ENCODE measurements around the gene GSK3A. TPM values are rescaled to one million over a fixed set of nuclear protein-coding genes. Genes with fewer than 3 reads are reported as not detected.

GSK3A gene
- total and polyA plus RNA-seq, 7 experiments from 2014 or later: 11.4 to 52.0 (median 30.6) TPM

- Mint-ChIP-seq H3K9me3 (peaks cover 0 to 5% (median 0%) of the 10 kb centered on the region in 11 donors), H3K36me3 (peaks cover 0 to 27% (median 14%) of the 10 kb centered on the region in 5 donors), H3K27me3 (peaks cover 0 to 3% (median 0%) of the 10 kb centered on the region in 5 donors), H3K27ac (peak overlapping the region; percentile 88 to 98 (median 95)), H3K4me3 (peak overlapping the region; percentile 95 to 99 (median 98)), H3K4me1 (peaks cover 40 to 56% (median 48%) of the 10 kb centered on the region in 7 donors)
- Histone ChIP-seq H3K4me3 (ENCODE audit: low read length) (peak overlapping the region; percentile 72), H3K27ac (ENCODE audit: low read depth, low read length) (peak overlapping the region; percentile 88), H3K36me3 (ENCODE audit: control insufficient read depth in 2 of 3, insufficient read depth in 3 of 3, low read length in 3 of 3) (peaks cover 0 to 30% (median 0%) of the 10 kb centered on the region in 3 experiments), H3K4me1 (ENCODE audit: control insufficient read depth in 2 of 2, insufficient read depth in 2 of 2, low read length in 2 of 2) (peaks cover 31 to 37% of the 10 kb centered on the region in 2 donors), H3K9me3 (ENCODE audit: control insufficient read depth in 2 of 3, low read length in 3 of 3) (no peaks in the 10 kb centered on the region), H3K27me3 (ENCODE audit: control insufficient read depth in 2 of 2, insufficient read depth in 2 of 2, low read length in 2 of 2) (no peaks in the 10 kb centered on the region)
- ATAC-seq: no peak
- DNase-seq: no peak
- POLR2A ChIA-PET: interaction anchor here (0.6 to 7.9 kb wide), 6 partner anchors 12 to 1650 kb away, joined by 3 to 84 read pairs (median 4); partner anchors contain the start of gene GSK3A
- CTCF ChIA-PET: interaction anchor here (0.6 to 3.5 kb wide), 4 partner anchors 13 to 76 kb away, joined by 3 to 24 read pairs (median 4); partner anchors contain the start of gene GSK3A
- intact Hi-C loops (cut with micrococcal nuclease): loop anchor here (1.0 kb wide), 7 partner anchors 21 to 145 kb away; partner anchors contain the start of genes GSK3A (in 2 of the 2) and MEGF8 (in 1 of the 2)
Measured at GRCh38 chr19:42220751-42221097, 21.7 kb downstream of the GSK3A start.

DNA sequence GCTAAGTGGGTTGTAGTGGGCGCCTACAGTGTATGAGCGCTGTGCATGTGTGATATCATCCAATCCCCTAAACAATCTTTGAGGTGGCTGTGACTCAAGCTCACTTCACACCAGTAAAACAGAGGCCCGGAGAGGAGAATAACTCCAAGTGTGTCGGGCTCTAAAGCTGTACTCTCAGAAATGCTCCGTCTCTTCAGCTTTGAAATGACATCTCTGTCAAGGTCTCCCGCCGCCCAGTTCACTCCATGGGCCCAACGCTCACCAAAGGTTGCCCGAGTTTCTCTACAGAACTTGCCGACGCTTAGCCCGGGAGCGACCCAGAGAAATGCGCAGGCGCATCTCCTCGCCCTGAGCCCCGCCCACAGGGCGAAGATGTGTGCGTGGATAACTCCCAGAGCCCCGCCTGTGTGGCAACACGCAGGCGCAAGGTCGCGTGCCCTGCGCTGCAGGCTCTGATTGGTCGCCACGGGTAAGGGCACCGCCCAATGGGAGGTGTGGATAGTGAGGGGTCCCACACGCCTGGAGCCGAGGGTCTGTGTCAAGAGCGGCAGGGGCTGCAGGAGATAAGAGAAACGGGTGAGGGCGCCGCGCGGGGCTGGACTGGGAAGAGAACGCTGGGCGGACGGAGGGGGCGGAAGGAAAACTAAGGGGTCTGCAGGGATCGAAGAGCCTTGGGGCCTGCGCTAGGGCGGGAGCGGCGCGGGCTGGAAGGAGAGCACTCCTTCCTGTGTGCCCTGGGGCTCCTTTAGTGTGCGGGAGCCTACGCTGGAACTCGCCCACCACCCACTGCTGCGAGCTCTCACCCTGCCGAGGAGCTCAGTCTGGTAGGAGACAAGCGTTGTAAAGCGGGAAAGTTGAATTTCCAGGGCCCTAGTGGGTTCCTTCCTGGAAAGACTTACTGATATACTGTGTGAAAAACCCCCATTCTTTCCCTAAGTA lies 22.3 kb downstream of the GSK3A start, which contains the start of gene ZNF526:
Gene ZNF526 (plus strand): TSS at position 501 of the 939 bp plus-strand sequence. CDS start 4,092 bp downstream, outside the sequence.
- H3K36me3 ChIP-seq (ENCODE audit: control insufficient read depth in 2 of 3, insufficient read depth in 3 of 3, low read length in 3 of 3): peaks cover 0 to 30% (median under 1%) of the 10 kb centered on the region in 3 experiments
- peak; percentile 88 for ATAC-seq
- ChIA-PET CTCF (interaction anchor here (0.7 to 3.5 kb wide), 6 partner anchors 14 to 187 kb away, joined by 3 to 24 read pairs (median 4); partner anchors contain the start of gene GSK3A), POLR2A (interaction anchor here (0.6 to 7.9 kb wide), 5 partner anchors 12 to 98 kb away, joined by 3 to 84 read pairs (median 4); partner anchors contain the start of gene GSK3A)
- peak within 1 kb of the TSS; percentile 72 for H3K4me3 ChIP-seq (ENCODE audit: low read length)
- H3K4me1 ChIP-seq (ENCODE audit: control insufficient read depth in 2 of 2, insufficient read depth in 2 of 2, low read length in 2 of 2): peaks cover 37 to 43% of the 10 kb centered on the region in 2 donors
- H3K27ac ChIP-seq (ENCODE audit: low read depth, low read length): peak within 1 kb of the TSS; percentile 88
- H3K27me3 ChIP-seq (ENCODE audit: control insufficient read depth in 2 of 2, insufficient read depth in 2 of 2, low read length in 2 of 2): no peaks in the 10 kb centered on the region
- no peaks in the 10 kb centered on the region for H3K9me3 ChIP-seq (ENCODE audit: control insufficient read depth in 2 of 3, low read length in 3 of 3)
- DNase-seq: peak; percentile 92 to 97 (median 96)
- H3K36me3 Mint-ChIP-seq: peaks cover 0 to 31% (median 18%) of the 10 kb centered on the region in 5 donors
- H3K27ac Mint-ChIP-seq: peak within 1 kb of the TSS; percentile 88 to 98 (median 95)
- H3K9me3 Mint-ChIP-seq: peaks cover 0 to 5% (median 0%) of the 10 kb centered on the region in 11 donors
- peaks cover 46 to 62% (median 55%) of the 10 kb centered on the region in 7 donors for H3K4me1 Mint-ChIP-seq
- intact Hi-C loops (cut with micrococcal nuclease): loop anchor here (1.0 to 10.0 kb wide), 9 partner anchors 21 to 335 kb away; partner anchors contain the start of genes GSK3A (in 2 of the 2), ARHGEF1 (in 1 of the 2) and MEGF8 (in 1 of the 2)
- peaks cover 0 to 3% (median 0%) of the 10 kb centered on the region in 5 donors for H3K27me3 Mint-ChIP-seq
- peak within 1 kb of the TSS; percentile 95 to 99 (median 98) for H3K4me3 Mint-ChIP-seq

GRCh38 chr19:42217520-42218437 lies 24.6 kb downstream of the GSK3A start, which contains the start of gene DEDD2:
TSS of gene DEDD2 (minus strand) at chr19:42217677. CDS start at chr19:42217007, 670 bp downstream.
- ChIA-PET POLR2A (interaction anchor here (0.6 to 8.0 kb wide), 4 partner anchors 15 to 85 kb away, joined by 3 to 84 read pairs (median 36); partner anchors contain the start of genes GSK3A and PAFAH1B3), CTCF (interaction anchor here (2.0 to 3.5 kb wide), 2 partner anchors 26 to 61 kb away, joined by 6 to 24 read pairs; partner anchors contain the start of gene GSK3A)
- Mint-ChIP-seq H3K4me3 (peak within 1 kb of the TSS; percentile 89 to 99 (median 95)), H3K9me3 (peaks cover 0 to 5% (median 0%) of the 10 kb centered on the region in 11 donors), H3K4me1 (peaks cover 62 to 82% (median 73%) of the 10 kb centered on the region in 7 donors), H3K27me3 (peaks cover 0 to 3% (median 0%) of the 10 kb centered on the region in 5 donors), H3K36me3 (peaks cover 7 to 36% (median 28%) of the 10 kb centered on the region in 5 donors), H3K27ac (peak within 1 kb of the TSS; percentile 94 to 100 (median 98))
- intact Hi-C loops (cut with micrococcal nuclease): loop anchor here (1.0 to 10.0 kb wide), 13 partner anchors 17 to 359 kb away; partner anchors contain the start of genes PAFAH1B3 (in 2 of the 2), PRR19 (in 2 of the 2), ARHGEF1 (in 1 of the 2) and MEGF8 (in 1 of the 2)
- Histone ChIP-seq H3K27ac (ENCODE audit: low read depth, low read length) (peak within 1 kb of the TSS; percentile 99), H3K27me3 (ENCODE audit: control insufficient read depth in 2 of 2, insufficient read depth in 2 of 2, low read length in 2 of 2) (no peaks in the 10 kb centered on the region), H3K9me3 (ENCODE audit: control insufficient read depth in 2 of 3, low read length in 3 of 3) (no peaks in the 10 kb centered on the region), H3K36me3 (ENCODE audit: control insufficient read depth in 2 of 3, insufficient read depth in 3 of 3, low read length in 3 of 3) (peaks cover 5 to 35% (median 17%) of the 10 kb centered on the region in 3 experiments), H3K4me3 (ENCODE audit: low read length) (peak within 1 kb of the TSS; percentile 75), H3K4me1 (ENCODE audit: control insufficient read depth in 2 of 2, insufficient read depth in 2 of 2, low read length in 2 of 2) (peaks cover 55 to 66% of the 10 kb centered on the region in 2 donors)
- peak; percentile 99 to 100 (median 100) for DNase-seq
- ATAC-seq: peak; percentile 87

DNA sequence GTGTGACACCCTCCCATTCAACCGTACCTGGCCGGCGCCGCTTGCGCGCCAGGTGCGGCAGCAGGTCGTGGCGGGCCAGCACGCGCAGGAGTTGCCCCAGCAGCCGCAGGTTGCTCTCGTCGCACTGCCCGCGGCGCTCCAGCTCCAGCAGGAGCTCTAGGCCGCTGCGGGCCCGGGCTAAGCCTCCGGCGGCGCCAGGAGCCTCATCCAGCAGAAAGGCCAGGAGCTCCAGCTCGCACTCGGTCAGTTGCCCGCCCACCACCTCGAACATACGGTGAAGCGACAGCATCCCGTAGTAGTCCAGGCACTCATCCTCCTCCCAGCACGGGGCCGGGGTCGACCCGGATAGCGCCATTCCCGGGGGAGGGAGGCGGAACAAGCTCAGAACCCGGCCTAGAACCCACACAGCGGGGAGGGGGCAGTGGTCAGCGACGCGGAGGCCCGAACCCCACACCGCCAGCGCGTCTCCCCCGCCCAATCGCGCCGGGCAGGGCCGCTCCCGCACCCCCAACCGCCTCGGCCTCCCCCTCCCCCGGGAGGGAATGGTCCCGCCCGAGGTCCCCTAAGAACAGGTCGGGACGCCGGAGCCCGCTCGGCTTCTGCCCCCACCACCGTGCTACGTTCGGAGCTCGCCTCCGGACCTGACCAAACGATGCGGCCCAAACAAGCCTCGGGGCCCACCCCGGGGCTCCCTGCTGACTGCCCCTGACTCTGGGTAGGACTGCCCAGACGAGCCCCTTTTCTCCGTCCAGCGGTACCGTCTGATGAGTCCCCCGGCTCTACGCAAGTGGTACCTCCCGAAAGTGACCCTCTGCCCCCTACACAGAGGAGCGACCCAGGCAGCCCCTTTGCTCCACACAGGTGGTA lies 25.5 kb downstream of the GSK3A start:
- H3K4me3 ChIP-seq (ENCODE audit: low read length): peak overlapping the region; percentile 75
- ATAC-seq: no peak
- no peaks in the 10 kb centered on the region for H3K9me3 ChIP-seq (ENCODE audit: control insufficient read depth in 2 of 3, low read length in 3 of 3)
- CTCF ChIA-PET: interaction anchor here (0.8 to 2.3 kb wide), 5 partner anchors 15 to 108 kb away, joined by 3 to 8 read pairs (median 6); no protein-coding TSS in a partner anchor
- Mint-ChIP-seq H3K9me3 (peaks cover 0 to 5% (median 0%) of the 10 kb centered on the region in 11 donors), H3K4me3 (peak overlapping the region; percentile 89 to 99 (median 95)), H3K4me1 (peaks cover 59 to 82% (median 71%) of the 10 kb centered on the region in 7 donors), H3K27me3 (peaks cover 0 to 3% (median 0%) of the 10 kb centered on the region in 5 donors), H3K27ac (peak overlapping the region; percentile 94 to 100 (median 98)), H3K36me3 (peaks cover 8 to 33% (median 25%) of the 10 kb centered on the region in 5 donors)
- POLR2A ChIA-PET: interaction anchor here (0.9 to 8.0 kb wide), 9 partner anchors 9 to 87 kb away, joined by 3 to 84 read pairs (median 6); partner anchors contain the start of gene GSK3A
- H3K27ac ChIP-seq (ENCODE audit: low read depth, low read length): peak overlapping the region; percentile 99
- H3K27me3 ChIP-seq (ENCODE audit: control insufficient read depth in 2 of 2, insufficient read depth in 2 of 2, low read length in 2 of 2): no peaks in the 10 kb centered on the region
- DNase-seq: peak in 5 of 9 donors; percentile 22 to 54 (median 27)
- H3K4me1 ChIP-seq (ENCODE audit: control insufficient read depth in 2 of 2, insufficient read depth in 2 of 2, low read length in 2 of 2): peaks cover 55 to 71% of the 10 kb centered on the region in 2 donors
- intact Hi-C loops (cut with micrococcal nuclease): loop anchor here (1.0 to 10.0 kb wide), 13 partner anchors 16 to 358 kb away; partner anchors contain the start of genes PAFAH1B3 (in 2 of the 2), PRR19 (in 2 of the 2), ARHGEF1 (in 1 of the 2) and MEGF8 (in 1 of the 2)
- peaks cover 5 to 43% (median 17%) of the 10 kb centered on the region in 3 experiments for H3K36me3 ChIP-seq (ENCODE audit: control insufficient read depth in 2 of 3, insufficient read depth in 3 of 3, low read length in 3 of 3)

All from naive thymus-derived CD4-positive, alpha-beta T cell (primary cell).